ENCODE results near the gene A3GALT2. TPM values are rescaled to one million over a fixed set of nuclear protein-coding genes. Genes with fewer than 3 reads are reported as not detected.

A3GALT2 gene
- polyA plus RNA-seq, 4 donors, result 0.20 to 0.21 TPM; not detected in 2

DNA sequence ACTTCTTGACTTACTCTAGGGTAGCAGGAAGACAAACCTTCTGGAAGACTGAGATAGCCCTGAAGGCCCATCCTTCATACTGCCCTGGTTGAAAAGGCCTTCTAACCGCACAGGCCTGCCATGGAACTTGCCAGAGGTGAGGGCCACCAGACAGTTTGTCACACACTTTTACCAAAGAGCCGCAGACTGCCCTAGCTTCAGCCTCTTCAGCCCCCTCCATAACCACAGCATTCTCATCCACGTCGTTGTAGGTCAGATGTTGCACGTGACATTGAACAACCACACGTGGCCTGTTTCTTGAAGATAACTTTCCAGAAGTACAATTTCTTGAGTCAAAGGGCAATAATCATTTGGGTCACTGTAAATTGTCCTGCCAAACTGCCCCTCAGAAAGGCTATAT lies 45.7 kb downstream of the A3GALT2 start:
- DNase-seq (ENCODE audit: low read depth in 4 of 4, low spot score in 2 of 4), result no peak

DNA sequence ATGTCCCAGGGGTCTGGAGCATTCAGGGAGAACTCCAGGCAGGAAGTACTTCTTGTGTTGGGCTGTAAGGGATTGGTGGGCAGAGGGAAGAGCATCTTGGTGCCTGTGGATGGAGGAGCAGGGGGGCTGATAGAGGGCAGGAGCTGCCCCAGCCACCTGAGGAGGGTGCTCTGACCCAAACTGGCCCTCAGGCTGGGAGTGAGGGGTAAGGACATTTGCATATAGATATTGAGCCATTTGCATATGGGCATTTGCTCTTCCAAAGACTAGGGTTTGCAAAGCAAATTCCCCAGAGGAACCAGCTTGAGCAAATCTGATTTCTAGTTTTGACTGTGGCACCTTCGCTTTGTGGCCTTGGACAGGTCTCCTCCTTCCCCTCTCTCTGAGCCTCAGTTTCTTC lies 46.5 kb downstream of the A3GALT2 start:
- DNase-seq (ENCODE audit: low read depth in 4 of 4, low spot score in 2 of 4), result no peak

DNA sequence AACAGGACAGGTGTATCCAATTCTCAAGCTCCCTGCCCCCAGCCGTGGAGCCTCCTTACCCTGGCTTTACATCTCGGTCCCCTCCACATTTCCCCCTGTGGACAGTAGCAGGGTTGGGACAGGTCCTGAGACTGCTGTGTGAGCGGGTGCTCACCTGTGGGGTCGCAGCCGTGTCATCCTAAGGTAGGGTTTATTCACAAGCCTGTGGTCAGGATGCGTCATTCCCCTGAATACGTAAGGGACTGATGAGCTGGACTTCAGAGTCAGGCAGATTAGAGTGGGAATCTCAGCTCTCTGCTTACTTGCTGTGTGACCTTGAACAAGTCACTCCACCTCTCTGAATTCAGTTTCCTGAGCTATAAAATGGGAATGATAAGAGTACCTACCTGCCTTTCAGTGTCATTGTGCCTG lies 46.9 kb downstream of the A3GALT2 start:
- DNase-seq (ENCODE audit: low read depth in 4 of 4, low spot score in 2 of 4), result no peak

DNA sequence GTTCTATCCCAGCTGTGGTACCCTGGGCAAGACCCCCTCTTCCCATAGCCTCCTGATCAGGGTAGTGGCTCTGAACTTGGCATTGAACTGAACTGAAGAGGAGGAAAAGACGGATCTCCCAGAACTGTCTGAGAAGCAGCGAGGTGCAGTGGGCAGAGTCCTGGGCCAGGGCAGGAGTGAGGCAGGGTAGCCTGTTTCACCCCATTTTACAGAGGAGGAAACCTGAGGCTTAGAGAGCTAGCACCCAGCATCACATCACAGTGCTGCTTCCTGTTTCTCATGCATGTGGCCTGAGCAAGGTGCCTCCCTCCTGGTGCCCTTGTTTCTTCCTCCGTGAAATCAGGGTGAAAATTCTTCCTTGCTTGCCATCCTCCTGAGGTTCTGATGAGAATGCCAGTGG lies 47.5 kb downstream of the A3GALT2 start:
- DNase-seq (ENCODE audit: low read depth in 4 of 4, low spot score in 2 of 4), result no peak

DNA sequence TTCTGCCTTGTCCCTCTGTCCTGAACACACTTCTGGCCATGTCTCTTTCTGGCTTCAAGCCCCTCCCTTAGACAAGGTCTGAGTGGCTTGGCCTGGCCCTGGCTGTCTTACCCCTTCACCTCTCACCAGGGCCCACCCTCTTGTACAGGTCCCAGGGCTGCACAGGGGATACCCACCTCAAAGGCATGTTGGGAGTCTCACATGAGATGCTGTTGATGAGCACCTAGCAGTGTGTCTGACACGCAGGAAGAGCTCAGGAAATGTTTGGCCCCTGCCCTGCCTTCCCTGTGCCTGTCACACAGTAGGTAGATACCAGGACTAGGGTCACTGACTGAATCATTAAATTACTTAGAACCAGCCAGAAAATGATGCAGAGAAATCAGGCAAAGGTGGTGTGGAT lies 48.0 kb downstream of the A3GALT2 start:
- no peak for DNase-seq (ENCODE audit: low read depth in 4 of 4, low spot score in 2 of 4)

DNA sequence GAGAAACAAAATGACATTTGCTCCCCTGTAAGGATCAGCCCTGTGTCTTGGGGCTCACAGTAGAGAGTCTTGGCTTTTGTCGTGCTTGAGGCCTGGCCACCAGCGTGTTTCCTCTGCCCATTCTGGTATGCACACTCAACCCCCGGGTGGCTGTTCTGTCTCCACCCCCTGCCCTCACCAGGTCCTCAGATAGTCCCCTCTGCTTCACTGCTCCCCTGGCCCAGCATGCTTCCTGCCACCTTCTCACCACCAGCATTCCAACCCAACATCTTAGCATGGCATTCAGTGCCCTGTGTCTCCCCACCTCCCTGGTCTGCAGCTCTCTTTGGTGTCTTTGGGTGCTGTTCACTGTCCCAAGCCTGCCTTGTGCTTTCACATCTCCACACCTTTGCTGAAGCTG lies 48.4 kb downstream of the A3GALT2 start:
- no peak for DNase-seq (ENCODE audit: low read depth in 4 of 4, low spot score in 2 of 4)

DNA sequence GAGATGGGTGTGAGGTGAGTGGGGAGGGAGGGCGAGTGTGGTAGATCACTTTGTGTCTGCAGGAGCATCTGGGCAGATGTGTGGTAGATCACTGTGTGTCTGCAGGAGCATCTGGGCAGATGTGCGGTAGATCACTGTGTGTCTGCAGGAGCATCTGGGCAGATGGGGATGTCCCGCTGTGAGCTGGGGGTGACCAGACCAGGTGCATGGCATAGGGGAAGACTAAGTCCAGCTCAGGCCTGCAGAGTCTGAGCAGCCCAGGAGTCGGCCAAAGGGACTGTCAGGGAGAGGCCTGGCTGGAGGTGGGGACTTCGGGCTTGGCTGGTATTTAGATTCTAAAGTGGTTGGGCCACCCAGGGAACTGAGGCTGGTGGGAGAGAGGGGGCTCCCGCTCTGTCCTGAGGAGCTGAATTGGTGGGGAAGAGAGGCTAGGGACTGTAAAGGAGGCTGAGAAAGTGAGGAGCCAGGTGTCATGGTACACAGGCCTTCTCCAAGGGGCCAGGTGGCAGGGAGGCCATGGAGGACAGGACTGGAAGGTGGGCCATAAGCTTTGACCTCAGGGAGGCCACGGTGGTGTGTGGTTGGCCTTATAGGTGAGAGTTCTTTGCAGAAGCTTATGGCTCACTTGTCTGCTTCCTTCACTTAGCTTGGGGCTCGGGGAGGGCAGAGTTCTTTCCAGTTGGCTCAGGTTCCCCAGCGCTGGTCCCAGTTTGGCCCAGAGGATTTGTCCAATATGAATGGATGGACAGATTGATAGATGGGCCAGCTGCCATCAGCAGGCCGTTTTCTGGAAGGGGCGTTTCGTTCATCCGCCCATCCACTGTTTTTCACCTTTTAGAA lies 49.0 kb downstream of the A3GALT2 start:
- DNase-seq (ENCODE audit: low read depth in 4 of 4, low spot score in 2 of 4), result no peak

DNA sequence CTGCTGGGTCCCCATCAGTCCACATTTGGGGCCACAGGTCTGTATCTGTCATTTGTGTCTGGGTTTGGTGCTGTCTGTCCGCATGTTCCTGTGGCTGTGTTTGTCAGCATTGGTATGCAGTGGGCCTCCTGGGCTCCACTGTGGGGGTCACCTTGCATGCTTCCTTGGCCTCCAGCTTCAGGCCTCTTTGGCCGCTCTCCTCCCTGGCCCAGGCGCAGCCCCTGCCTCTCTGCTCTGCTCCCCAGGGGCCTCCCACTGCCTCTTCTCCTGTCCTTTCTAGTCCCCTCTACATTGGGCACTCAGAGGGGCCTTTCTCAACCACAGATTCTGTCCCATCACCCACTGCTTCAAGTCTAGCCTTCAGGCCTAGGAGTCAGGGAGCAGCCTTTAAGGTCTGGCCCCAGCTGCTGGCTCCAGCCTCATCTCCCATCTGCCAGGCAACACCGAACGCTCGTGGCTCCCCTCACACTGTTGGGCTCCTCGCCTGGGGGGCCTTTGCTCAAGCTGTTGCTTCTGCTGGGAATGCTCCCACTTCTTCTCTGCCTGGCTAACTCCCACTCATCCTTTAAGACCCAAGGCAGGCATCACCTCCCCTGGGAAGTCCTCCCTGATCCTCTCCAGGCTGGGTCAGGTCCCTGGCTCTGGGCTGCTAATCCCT lies 50.0 kb downstream of the A3GALT2 start:
- no peak for DNase-seq (ENCODE audit: low read depth in 4 of 4, low spot score in 2 of 4)

DNA sequence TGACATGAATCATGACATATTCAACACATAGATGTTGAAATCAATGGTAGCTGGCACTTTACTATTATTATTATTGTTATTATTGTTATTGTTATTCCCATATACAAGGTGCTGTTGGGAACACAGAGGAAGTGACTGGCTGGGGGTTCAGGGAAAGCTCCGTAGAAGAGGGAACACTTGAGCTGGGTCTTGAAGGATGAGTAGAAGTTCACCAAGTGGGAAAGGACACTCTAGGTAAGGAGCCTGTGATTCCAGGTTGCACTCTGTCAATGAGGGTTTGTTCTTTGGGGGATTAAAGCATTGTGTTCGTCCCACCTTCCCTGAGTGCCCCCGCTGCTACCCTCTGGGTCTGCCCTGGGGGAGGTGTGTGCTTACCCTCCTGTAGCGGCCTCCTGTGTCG lies 50.5 kb downstream of the A3GALT2 start:
- no peak for DNase-seq (ENCODE audit: low read depth in 4 of 4, low spot score in 2 of 4)

DNA sequence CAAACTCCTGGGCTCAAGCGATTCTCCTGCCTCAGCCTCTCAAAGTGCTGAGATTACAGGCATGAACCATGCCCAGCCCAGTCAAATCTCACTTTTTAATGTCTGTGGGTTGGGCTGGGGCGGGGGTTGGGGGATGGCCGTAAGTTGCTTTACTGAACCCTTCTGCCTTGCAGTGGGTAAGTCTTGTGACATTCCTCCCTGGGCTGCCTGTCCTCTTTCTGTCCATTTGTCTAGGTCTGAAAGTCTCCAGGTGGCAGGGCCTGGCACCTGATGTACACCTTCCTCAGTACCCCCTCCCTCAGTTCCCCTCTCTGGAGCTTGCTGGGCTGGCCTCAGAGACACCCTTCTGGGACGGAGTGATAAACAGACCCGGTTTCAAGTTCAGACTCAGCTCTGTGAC lies 51.3 kb downstream of the A3GALT2 start:
- DNase-seq (ENCODE audit: low read depth in 4 of 4, low spot score in 2 of 4), result no peak

DNA sequence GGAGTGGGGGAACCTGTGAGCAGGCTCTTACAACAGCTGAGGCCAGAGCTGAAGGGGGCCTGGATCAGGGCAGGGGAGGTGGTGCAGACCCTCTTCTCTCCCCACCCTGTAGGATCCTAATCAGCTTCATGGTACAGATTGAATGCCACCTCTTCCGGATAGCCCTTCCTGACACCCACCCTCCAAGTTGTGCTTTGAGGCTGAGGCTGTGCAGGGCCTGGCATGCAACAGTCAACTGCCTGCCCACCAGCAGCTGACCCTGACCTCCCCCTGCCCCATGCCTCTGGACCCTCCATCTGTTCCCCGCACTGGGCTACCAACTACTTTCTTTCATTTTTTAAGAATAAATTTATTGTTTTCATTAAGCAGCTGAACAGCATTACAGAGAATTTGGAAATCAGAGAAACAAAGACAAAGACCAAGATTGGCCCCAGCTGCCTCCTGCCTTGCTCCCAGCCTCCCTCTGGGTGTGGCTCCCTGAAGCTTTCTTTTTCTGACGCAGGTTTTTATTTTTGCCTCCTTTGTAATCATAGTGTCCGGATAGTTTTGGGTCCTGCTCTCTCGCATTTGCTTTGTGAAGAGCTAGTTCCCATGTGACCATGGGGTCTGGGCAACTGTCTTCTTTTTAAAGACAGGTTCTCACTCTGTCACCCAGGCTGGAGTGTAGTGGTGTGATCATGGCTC lies 51.8 kb downstream of the A3GALT2 start:
- no peak for DNase-seq (ENCODE audit: low read depth in 4 of 4, low spot score in 2 of 4)

DNA sequence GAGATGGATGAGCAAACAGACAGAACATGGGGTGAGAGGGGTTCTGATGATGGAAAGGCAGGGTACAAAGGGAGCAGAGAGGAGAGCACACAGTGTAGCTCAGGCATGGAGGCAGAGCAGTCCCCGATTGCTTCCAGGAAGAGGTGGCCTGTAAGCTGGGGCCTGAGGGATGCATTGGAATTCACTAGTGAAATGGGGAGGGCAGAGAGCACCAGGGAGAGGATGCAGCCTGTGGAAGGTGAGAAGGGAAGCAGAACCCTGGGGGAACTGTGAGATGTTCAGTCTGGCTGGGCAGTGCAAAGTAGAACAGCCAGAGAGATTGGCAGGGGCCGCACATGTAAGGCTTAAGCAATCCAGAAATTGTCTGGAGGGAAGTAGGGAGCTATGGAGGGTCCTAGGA lies 52.4 kb downstream of the A3GALT2 start:
- no peak for DNase-seq (ENCODE audit: low read depth in 4 of 4, low spot score in 2 of 4)

DNA sequence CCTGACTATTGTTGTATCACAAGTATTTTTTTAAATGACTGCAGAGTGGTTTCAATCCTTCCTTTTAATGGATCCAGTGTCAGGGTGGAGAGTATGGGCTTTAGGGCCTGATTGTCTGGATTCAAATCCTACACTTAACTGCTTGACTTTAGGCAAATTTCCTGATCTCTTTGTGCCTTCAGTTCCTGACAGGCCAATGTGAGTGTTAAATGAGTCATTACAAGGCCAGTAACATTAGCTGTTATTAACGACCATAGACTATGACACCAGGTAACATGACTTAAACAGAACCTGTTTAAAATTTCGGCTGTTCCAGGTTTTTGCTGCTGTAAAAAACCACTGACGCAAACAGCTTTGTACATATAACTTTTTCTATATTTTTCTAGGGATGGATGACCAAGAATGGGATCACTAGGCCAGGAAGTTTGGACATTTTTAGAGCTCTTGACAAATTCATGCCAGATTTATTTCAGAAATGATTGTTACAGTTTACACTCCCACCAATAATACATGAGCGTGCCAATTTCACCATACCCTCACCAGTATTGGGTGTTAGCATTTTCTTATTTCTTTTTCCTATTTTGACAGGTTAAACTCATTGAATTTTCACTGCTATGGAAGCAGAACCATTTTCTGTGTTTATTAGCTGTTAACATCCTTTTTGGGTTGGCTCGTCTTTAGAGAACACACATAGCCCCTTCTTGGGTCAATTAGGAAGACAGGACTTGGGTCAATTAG lies 53.3 kb downstream of the A3GALT2 start:
- DNase-seq (ENCODE audit: low read depth in 4 of 4, low spot score in 2 of 4), result no peak

DNA sequence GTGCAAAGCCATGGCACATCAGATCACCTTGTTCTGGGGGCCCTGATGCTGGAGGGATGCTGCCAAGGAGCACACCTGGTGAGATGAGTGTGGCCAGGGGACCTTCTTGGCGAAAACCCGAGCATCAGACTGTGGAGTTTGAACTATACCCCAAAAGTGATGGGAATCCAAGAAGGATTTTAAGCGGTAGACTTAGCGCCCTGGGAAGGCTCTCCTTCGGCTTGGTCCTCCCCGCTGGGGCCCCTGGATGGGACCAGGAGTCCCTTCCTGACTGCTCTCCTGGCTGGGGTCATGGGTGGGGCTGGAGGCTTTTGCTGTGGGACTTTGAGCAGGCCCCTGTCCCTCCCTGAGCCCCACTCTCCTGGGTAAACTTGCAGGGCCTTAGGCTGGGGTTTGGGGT lies 54.1 kb downstream of the A3GALT2 start:
- no peak for DNase-seq (ENCODE audit: low read depth in 4 of 4, low spot score in 2 of 4)

DNA sequence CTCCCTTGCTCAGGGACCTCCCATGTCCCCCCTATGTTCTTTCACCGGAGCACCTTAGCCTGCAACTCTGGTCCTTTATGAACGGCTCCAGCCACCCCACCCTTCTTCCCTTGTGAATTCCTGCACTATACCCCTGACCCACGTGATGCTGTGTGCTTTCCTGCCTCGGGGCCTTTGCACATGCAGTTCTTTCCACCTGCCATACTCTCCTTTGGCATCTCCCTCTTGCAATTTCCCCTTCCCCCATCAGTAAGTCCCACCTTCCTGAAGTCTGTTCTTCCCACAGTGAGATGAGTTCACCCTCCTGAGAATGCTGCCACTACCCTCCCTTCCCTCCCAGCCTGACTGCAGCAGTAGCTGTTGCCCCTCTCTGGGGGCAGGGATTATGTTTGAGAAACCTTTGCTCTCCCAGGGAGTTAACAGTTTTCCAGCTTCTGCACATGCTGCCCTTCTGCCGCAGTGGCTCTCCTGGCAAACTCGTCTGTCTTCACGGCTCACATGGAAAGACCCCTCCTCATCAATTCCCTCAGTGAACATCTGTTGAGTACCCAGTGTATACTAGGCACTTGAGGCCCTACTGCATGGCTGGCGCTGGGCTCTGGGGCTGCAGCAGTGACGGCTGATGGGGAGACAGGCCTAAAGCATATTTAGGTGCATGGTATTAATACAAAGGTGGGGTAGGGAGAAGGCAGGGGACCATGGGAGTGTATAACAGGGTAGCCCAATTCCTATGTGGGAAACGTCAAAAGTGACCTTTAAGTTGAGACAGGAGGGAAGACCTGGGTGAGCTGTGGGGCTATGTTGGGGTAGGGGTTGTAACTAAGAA lies 54.9 kb downstream of the A3GALT2 start:
- DNase-seq (ENCODE audit: low read depth in 4 of 4, low spot score in 2 of 4), result no peak

DNA sequence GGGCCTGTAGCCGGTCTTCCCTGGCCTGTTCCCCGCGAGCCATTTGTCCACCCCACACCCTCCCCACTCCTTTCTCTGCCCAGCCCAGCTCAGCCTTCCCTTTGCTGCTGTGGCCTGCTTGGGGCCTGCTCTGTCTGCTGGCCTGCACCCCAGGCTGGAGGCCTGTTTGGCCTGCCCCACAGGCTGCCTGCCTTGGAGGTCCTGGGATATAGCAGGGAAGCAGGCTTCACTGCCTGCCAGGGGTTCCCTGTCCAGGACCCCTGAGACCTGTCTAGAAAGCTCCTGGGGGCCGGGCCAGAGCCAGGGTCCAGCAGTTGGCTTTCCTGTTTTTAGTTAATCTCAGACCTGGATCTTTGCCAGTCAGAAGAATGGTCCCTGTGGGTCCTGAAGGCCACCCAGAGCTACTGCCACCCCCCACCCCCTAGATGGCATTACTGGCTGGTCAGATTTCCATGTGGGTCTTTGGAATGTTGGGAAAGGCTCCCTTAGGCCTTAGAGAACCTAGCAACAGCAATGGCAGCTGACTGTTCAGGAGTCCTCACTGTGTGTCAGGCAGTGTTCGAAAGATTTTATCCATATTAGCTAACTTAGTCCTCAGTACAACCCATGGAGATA lies 56.9 kb downstream of the A3GALT2 start:
- DNase-seq (ENCODE audit: low read depth in 4 of 4, low spot score in 2 of 4), result no peak

DNA sequence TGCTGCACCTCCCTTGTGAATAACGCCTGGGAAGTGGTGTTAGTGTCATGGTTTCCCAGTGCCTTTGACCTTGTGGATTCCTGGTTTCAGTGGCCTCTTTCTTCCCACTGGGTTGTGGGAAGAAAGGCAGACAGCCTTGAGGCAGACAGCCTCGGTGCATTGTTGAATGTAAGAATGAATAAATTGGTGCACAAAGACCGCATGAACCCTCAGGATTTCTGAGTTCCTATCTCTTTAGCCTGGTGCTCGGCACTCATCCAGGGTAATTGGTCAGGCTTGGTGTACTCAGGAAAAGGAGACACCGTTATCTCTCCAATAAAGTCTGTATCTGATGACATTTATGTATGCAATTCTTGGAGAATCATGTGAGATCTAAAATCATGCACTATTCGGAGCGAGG lies 59.6 kb downstream of the A3GALT2 start:
- no peak for DNase-seq (ENCODE audit: low read depth in 4 of 4, low spot score in 2 of 4)

DNA sequence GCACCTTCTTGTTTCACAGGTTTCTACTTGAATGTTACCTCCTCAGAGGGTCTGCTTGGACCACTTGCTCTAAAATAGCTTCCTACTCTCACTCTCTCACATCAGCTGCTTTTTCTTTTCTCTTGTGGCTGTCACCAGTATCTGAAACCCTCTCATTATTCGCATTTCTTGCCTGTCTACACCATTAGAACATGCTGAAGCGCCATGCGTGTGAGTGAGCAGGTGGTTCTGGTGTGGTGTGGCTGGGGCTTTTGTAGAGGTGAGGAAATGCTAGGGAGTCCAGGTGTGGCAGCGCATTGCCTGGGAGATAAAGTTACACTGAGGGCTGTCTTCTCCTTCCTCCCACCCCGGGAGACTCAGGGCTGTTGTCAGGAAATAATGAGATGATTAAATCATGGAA lies 60.5 kb downstream of the A3GALT2 start:
- DNase-seq (ENCODE audit: low read depth in 4 of 4, low spot score in 2 of 4), result no peak

DNA sequence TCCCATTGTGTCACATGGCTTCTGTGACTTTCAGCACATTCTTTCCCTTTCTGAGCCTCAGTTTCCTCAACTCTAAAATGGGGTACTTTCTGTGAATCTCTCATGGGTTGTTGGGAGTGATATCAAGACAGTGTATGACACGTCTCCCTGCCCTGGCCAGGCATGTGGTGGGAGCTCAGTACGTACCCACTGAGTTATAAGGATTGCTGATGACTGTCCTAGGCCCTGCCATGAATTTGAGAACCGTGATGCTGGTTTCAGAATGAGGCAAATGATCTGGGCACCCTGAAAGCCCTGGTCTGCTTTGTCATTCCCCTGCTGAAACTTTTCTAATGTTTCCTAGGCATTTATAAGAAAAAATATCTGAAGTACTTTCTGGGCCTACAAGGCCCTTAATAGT lies 61.0 kb downstream of the A3GALT2 start:
- DNase-seq (ENCODE audit: low read depth in 4 of 4, low spot score in 2 of 4), result no peak

DNA sequence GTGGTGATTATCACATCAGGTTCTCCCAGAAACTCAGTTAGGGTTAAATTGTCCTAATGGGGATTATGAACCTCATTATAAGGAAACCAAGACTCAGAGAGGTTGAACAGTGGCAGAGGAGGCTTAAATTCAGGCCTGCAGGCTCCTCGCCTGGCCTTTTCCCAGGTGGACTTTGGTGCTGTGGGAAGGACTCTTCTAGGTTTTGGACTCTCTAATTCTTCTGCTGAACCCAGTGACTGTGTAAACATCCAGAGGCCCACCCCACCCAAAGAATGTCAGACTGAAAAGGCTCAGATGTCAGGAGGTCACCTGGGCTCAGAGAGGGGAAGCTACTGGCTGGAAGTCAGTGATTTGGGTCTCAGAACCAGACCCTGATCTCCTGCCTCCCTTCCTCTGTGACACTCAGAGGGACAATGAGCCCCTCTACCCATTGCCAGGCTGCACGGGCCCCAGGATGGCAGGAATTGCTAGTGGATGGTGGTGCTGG lies 62.1 kb downstream of the A3GALT2 start:
- no peak for DNase-seq (ENCODE audit: low read depth in 4 of 4, low spot score in 2 of 4)

All from left renal cortex interstitium (tissue), 4 donors.